Esophagus squamous epithelium (tissue), 5 donors: ENCODE results near the gene BAHD1. TPM values are rescaled to one million over a fixed set of nuclear protein-coding genes. Genes with fewer than 3 reads are reported as not detected.
A peak's percentile ranks its signal among the peaks of the same experiment; 100 is the strongest.

Experiments
- DNase-seq: peaks from one replicate; lab custom pipeline; 2025; lab: John Stamatoyannopoulos, UW
- H3K27ac ChIP-seq, 4 donors: fragments of 200-600 bp; sonication (generic); one replicate each; pipeline ENCODE4 v1.5.1; 2016 to 2019; ENCODE audit warnings: mild to moderate bottlenecking in 1 of 4
- H3K27me3 ChIP-seq, 4 donors: fragments of 200-600 bp; sonication (generic); 1 replicate in 3 of 4; 2 replicates in 1 of 4; pipeline versions ENCODE4 v1.5.1 to v1.6.0; 2017 to 2021; ENCODE audit warnings: antibody characterized with exemption in 1 of 4
- H3K36me3 ChIP-seq, 3 donors: fragments of 200-600 bp; sonication (generic); one replicate each; pipeline ENCODE4 v1.5.1; 2016 to 2019
- H3K4me1 ChIP-seq, 3 donors: fragments of 200-600 bp; sonication (generic); one replicate each; pipeline ENCODE4 v1.5.1; 2017 to 2019
- H3K4me3 ChIP-seq, 4 donors: fragments of 200-600 bp; sonication (generic); 1 replicate in 3 of 4; 2 replicates in 1 of 4; pipeline ENCODE4 v1.5.1; 2016 to 2019; ENCODE audit warnings: mild to moderate bottlenecking in 2 of 4, moderate library complexity in 1 of 4
- H3K9me3 ChIP-seq, 3 donors: fragments of 200-600 bp; sonication (generic); one replicate each; pipeline ENCODE4 v1.5.1; 2016 to 2019
- CTCF ChIP-seq, 6 experiments: fragments of 450-650 bp in 4 of 6; fragments of 200-600 bp in 2 of 6; sonication (generic) in 2 of 6; IDR thresholded peaks; one replicate each; pipeline ENCODE4 v1.5.1; 2016 to 2019; ENCODE audit warnings: antibody characterized with exemption in 6 of 6, mild to moderate bottlenecking in 4 of 6, moderate library complexity in 4 of 6
- POLR2A ChIP-seq, 4 donors: fragments of 450-650 bp; IDR thresholded peaks; one replicate each; pipeline ENCODE4 v1.6.1; 2017; ENCODE audit warnings: antibody characterized with exemption in 4 of 4, mild to moderate bottlenecking in 4 of 4, moderate library complexity in 3 of 4
- WGBS, 2 donors: methylation state at CpG; one replicate each; pipeline ENCODE4 v1.1.5; 2018; 5-methylcytosine and 5-hydroxymethylcytosine counted together
- intact Hi-C: fragments of 100-400 bp; cut with DNase I; formaldehyde crosslinking; loops from one replicate; pipeline ENCODE4 v1.15.0; 2022
- total RNA-seq, 4 donors: library from RNA; depleted of rRNA; stranded (reverse); fragments of >200 nt; gene quantifications; one replicate each; pipeline ENCODE4 v1.1.0, GENCODE V29; 2016
- donor health status: DM: yes; HTN: yes; CAD: no.

BAHD1 gene
- total RNA-seq, 4 donors from 2014 or later, result 6.0 to 13.1 (median 9.8) TPM

- WGBS, 2 donors, result 5 to 29% methylated on average over 4 of the region's 30 CpGs
- H3K27ac ChIP-seq, result no peak overlapping the region
- H3K36me3 ChIP-seq, result no peaks in the 10 kb centered on the region
- peak overlapping the region; percentile 1 to 61 (median 36) for H3K4me3 ChIP-seq
- H3K27me3 ChIP-seq, result peaks cover 0 to 25% (median 0%) of the 10 kb centered on the region in 4 donors
- no peaks in the 10 kb centered on the region for H3K9me3 ChIP-seq
- intact Hi-C loops, result no loop called here
- TF ChIP-seq CTCF (IDR thresholded peaks at IDR 0.05) (peak; percentile 35 to 64 (median 54)), POLR2A (IDR thresholded peaks at IDR 0.05) (no peak)
- peaks cover 3 to 27% (median 16%) of the 10 kb centered on the region in 3 donors for H3K4me1 ChIP-seq
- DNase-seq, result no peak
These were observed 66.3 kb downstream of the BAHD1 start for GRCh38 chr15:40506964-40507571.

- 83 to 89% methylated on average over 1 of the region's 1 CpG for WGBS, 2 donors
- no peak overlapping the region for H3K4me3 ChIP-seq
- no peak overlapping the region for H3K27ac ChIP-seq
- TF ChIP-seq CTCF (IDR thresholded peaks at IDR 0.05), result no peak
- no peak for TF ChIP-seq POLR2A (IDR thresholded peaks at IDR 0.05)
- peaks cover 5 to 34% (median 17%) of the 10 kb centered on the region in 3 donors for H3K4me1 ChIP-seq
- H3K36me3 ChIP-seq, result no peaks in the 10 kb centered on the region
- H3K27me3 ChIP-seq, result peaks cover 0 to 19% (median 0%) of the 10 kb centered on the region in 4 donors
- no peaks in the 10 kb centered on the region for H3K9me3 ChIP-seq
- intact Hi-C loops, result no loop called here
- no peak for DNase-seq
These were observed 67.5 kb downstream of the BAHD1 start for GRCh38 chr15:40508216-40508615.

- Histone ChIP-seq H3K4me1 (peaks cover 5 to 39% (median 17%) of the 10 kb centered on the region in 3 donors), H3K9me3 (no peaks in the 10 kb centered on the region), H3K27me3 (peaks cover 0 to 9% (median 0%) of the 10 kb centered on the region in 4 donors), H3K4me3 (no peak overlapping the region), H3K27ac (no peak overlapping the region), H3K36me3 (no peaks in the 10 kb centered on the region)
- WGBS, 2 donors, result 75 to 80% methylated on average over 2 of the region's 2 CpGs
- intact Hi-C loops, result no loop called here
- DNase-seq, result no peak
- TF ChIP-seq CTCF (IDR thresholded peaks at IDR 0.05), result no peak
- no peak for TF ChIP-seq POLR2A (IDR thresholded peaks at IDR 0.05)
These were observed 69.4 kb downstream of the BAHD1 start for GRCh38 chr15:40510201-40510600.

DNA sequence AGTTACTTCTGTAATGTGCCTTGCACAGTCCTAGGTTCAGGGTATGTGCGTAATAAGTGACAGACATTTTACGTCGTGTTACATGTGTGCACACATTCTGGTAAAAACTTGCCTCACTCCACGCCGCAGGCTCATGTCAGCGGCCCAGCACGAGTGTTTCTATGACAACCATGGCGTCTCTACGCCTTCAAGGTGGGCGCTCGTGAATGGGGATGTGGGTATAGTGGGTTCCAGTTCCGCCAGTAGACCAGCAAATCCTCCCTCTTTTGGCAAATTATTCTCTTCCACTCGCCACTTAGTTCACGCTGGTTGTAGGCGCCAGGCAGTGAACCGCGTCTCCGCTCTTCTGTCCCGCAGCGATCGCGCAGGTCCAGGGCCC lies 70.3 kb downstream of the BAHD1 start:
- intact Hi-C loops, result no loop called here
- TF ChIP-seq POLR2A (IDR thresholded peaks at IDR 0.05) (no peak), CTCF (IDR thresholded peaks at IDR 0.05) (no peak)
- peaks cover 5 to 39% (median 17%) of the 10 kb centered on the region in 3 donors for H3K4me1 ChIP-seq
- peak overlapping the region; percentile 46 to 70 (median 64) for H3K4me3 ChIP-seq
- H3K27ac ChIP-seq, result peak overlapping the region; percentile 11 to 74 (median 66)
- H3K27me3 ChIP-seq, result peaks cover 0 to 9% (median 0%) of the 10 kb centered on the region in 4 donors
- 8 to 19% methylated on average over 16 to 22 of the region's 22 CpGs for WGBS, 2 donors
- DNase-seq, result no peak
- H3K9me3 ChIP-seq, result no peaks in the 10 kb centered on the region
- no peaks in the 10 kb centered on the region for H3K36me3 ChIP-seq

DNA sequence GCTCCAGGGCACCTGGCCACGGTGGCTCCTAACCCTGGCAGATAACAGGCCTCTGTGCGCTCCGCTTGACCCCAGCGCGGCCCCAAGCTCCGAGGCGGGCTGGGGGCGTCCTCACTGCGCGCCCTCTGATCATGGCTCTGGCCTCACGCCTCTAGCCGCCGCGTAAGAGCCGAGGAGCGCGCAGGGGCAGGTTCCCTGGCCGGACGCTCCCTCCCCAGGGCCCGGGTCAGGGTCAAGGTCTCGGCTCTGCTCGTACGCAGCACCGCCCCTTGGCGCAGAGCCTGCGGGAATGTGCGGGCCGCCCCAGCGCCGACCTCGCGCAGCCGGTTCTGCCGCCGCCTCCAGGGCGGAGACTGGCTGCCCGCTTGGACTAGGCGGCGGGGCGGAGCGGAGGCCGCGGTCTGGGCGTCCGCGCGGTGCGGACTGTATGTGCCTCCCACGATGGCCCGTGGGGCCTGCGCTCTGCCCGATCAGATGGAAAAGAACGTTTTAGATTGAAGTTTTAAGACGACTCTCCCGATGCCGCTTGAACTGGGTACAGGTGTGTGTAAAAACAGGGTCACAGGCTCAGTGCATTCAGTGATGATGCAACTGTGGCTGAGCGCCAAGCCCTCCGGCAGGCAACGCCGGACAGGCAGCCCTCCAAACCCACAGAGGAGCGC lies 70.8 kb downstream of the BAHD1 start:
- no peak for TF ChIP-seq CTCF (IDR thresholded peaks at IDR 0.05)
- TF ChIP-seq POLR2A (IDR thresholded peaks at IDR 0.05), result no peak
- Histone ChIP-seq H3K9me3 (no peaks in the 10 kb centered on the region), H3K27me3 (peaks cover 0 to 9% (median 0%) of the 10 kb centered on the region in 4 donors), H3K36me3 (no peaks in the 10 kb centered on the region), H3K4me1 (peaks cover 5 to 39% (median 16%) of the 10 kb centered on the region in 3 donors), H3K4me3 (peak overlapping the region; percentile 46 to 70 (median 64)), H3K27ac (peak overlapping the region; percentile 11 to 74 (median 66))
- intact Hi-C loops, result no loop called here
- 2 to 3% methylated on average over 6 to 11 of the region's 61 CpGs for WGBS, 2 donors
- no peak for DNase-seq
